PFSK-1 (cell line): Measurements from ENCODE around the gene ZNF732.

Experiments
- POLR2AphosphoS5 ChIP-seq: IDR thresholded peaks from 2 replicates; pipeline ENCODE4 v1.6.1; 2012; ENCODE audit warnings: low read depth, mild to moderate bottlenecking, control low read depth, low read length, moderate library complexity
- SIN3A ChIP-seq: IDR thresholded peaks from 2 replicates; pipeline ENCODE4 v1.6.1; 2012; ENCODE audit warnings: mild to moderate bottlenecking, low read length, moderate library complexity, borderline replicate concordance; ENCODE audit not compliant: insufficient read depth
- TAF1 ChIP-seq: IDR thresholded peaks from 2 replicates; pipeline ENCODE4 v1.6.1; 2012; ENCODE audit warnings: low read length, control low read depth, borderline replicate concordance; ENCODE audit not compliant: insufficient read depth

DNA sequence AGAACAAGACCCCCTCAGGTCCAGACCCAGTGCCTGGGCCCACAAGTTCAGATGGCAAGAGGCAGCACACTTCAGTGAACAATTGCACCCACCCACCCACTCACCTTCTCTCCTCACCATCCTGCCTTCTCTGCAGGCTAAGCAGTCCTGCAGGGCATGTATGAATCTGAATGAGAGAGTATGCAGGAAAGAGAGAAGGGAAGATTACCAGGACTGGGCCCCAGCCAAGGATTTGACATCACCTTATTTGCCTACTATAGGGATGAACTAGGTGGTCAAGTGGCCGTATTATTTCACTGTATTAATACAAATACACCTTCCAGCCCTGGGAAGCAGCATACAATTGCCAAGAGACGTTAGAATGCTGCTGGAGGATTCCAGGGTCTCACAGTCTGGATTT, 30.2 kb upstream of the ZNF732 start:
- TF ChIP-seq TAF1 (no peak), POLR2AphosphoS5 (no peak), SIN3A (no peak)
